ENCODE data around the gene AGPAT2.

DNA sequence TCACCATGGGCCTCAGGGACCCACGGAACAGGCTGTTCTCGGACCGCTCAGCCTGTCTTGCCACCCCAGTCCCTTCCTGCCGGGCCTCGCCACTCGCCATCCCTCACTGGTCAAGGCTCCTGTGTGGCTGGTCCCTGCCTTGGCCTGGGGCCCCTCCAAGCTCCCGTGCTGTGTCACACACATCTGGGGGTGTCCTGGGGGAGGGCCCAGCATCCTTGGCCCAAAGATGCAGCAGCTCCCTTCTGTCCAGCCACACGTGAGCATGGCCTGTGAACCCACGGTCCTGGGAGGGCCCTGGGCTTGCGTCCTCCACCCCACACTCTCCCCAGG is 25.0 kb downstream of the AGPAT2 start:
- TF ChIP-seq, protein P1, sequence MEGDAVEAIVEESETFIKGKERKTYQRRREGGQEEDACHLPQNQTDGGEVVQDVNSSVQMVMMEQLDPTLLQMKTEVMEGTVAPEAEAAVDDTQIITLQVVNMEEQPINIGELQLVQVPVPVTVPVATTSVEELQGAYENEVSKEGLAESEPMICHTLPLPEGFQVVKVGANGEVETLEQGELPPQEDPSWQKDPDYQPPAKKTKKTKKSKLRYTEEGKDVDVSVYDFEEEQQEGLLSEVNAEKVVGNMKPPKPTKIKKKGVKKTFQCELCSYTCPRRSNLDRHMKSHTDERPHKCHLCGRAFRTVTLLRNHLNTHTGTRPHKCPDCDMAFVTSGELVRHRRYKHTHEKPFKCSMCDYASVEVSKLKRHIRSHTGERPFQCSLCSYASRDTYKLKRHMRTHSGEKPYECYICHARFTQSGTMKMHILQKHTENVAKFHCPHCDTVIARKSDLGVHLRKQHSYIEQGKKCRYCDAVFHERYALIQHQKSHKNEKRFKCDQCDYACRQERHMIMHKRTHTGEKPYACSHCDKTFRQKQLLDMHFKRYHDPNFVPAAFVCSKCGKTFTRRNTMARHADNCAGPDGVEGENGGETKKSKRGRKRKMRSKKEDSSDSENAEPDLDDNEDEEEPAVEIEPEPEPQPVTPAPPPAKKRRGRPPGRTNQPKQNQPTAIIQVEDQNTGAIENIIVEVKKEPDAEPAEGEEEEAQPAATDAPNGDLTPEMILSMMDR (IDR thresholded peaks at IDR 0.05) = no peak
- TF ChIP-seq POLR2AphosphoS5 (IDR thresholded peaks at IDR 0.05) = no peak
